SK-N-MC (cell line): Measurements from ENCODE around the gene PABPN1L.

Experiments used
- EZH2 ChIP-seq: fragments of 200-600 bp; sonication (generic); IDR thresholded peaks from one replicate; pipeline ENCODE4 v1.6.1; 2017; ENCODE audit warnings: antibody characterized with exemption
- FOXP2 ChIP-seq: optimal IDR thresholded peaks from 2 replicates; pipeline ENCODE3; 2011; ENCODE audit warnings: mild to moderate bottlenecking, moderate library complexity; ENCODE audit not compliant: insufficient read depth; ENCODE audit errors: extremely low read length, control extremely low read depth
- POLR2AphosphoS5 ChIP-seq: IDR thresholded peaks from 2 replicates; pipeline ENCODE4 v1.6.1; 2012; ENCODE audit warnings: mild to moderate bottlenecking, low read depth, low read length, borderline replicate concordance

- TF ChIP-seq EZH2, result no peak
- TF ChIP-seq POLR2AphosphoS5, result no peak
- no peak for TF ChIP-seq FOXP2
These were observed 3.5 kb downstream of the PABPN1L start for GRCh38 chr16:88862968-88863367.
